Activated CD4-positive, CD25-positive, alpha-beta regulatory T cell (primary cell): Measurements from ENCODE around the gene JUP.
"Not testable (repeated sequence)": the region's sequence is repeated elsewhere in the genome, so short reads cannot be mapped to it uniquely, and the experiment has no call there.

Experiments
- DNase-seq, 4 experiments: peaks; one replicate each; lab custom pipeline; 2025; lab: John Stamatoyannopoulos, UW

JUP gene

DNA sequence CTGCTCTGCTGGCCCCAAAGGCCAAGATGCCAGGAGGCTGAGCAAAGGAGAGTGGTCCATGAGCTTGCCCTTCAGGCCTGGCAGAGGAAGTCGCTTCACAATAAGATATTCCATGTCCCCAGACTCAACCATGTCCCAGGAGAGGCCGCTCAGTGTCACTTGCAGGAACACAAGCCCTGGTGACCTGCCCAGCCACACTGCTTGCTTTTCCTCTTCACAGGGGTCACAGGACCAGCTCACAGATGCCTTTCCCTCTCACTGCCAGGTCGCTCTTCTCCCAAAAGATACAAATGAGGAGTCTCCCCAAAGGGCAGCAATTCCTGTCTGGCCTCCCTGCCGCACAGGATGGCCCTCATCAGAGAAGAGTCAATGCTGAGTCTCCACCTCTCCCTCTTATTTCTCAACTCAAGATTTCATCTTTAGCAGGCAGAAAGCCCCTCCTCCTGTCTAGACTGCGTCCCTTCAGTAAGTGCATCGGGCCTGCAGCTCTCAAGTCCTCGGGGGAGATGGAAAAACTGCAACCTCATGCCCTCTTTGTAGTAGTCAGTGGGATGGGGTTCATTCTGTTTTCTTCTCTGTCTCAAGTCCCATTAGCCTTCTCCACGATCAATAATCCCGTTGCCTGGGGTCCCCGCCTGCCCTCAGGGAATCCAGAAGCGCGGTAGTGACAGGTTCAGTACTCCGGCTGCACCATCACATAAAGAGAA is 5.0 kb downstream of the JUP start:
- no peak for DNase-seq

DNA sequence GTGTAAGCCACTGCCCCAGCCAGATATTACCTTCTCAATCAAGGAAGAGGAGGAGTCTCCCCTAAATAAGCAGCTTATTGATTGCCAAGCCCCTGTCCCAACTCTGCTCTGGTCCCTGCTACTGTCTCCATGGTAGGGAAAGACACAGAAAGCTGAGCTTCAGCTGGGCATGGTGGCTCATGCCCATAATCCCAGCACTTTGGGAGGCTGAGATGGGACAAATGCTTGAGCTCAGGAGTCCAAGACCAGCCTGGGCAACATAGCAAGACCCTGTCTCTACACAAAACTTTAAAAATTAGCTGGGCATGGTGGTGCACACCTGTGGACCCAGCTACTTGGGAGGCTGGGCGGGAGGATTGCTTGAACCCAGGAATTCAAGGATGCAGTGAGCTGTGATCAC is 6.6 kb downstream of the JUP start:
- DNase-seq = no peak

DNA sequence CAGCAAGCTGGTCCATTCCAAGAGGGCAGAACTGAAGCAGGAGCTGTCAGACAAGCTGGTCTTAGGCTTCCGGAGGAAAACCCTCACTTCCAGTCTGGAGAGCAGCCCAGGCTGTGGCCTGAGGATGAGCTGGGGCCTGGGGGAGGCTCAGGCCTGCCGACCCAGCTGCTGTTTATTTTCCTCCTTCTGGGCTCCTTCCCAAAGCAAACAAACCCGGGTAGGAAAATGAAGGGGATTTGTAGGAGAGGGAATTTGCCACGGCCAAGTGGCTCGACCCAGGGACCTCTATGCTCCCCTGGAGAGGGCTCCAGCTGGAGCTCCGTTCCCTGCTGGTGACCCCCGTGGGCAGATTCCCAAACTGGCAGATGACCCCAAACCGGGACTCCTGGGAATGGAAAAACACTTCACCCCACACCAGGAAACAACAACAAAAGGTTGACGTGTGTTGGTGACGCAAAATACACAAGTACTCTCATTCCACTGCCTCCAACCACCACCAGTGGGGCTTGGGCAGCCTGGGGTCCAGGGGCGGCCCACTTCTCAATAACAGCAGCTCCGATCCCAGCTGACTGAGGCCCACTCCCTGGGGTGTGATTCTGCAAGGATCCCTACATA is 8.8 kb downstream of the JUP start:
- no peak for DNase-seq

DNA sequence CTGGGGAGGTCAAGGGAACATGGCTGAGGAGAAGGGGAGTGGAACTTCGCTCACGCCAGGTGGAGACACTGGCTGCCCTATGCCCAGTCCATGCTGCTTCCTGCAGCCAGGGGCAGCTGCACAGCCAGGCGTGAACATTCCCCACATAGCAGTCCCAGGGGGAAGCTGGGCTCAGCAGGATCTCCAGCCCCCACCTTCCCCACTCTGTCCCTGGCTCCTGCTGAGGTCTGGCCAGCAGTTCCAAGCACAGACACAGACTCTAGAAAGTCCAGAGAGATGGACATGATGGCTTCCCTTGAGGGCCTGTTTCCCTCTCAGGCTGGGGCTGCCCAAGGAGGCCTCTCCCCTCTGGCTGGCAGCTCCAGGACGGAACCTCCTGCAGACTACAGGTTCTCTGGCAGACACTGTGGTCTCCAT is 9.3 kb downstream of the JUP start:
- no peak for DNase-seq

DNA sequence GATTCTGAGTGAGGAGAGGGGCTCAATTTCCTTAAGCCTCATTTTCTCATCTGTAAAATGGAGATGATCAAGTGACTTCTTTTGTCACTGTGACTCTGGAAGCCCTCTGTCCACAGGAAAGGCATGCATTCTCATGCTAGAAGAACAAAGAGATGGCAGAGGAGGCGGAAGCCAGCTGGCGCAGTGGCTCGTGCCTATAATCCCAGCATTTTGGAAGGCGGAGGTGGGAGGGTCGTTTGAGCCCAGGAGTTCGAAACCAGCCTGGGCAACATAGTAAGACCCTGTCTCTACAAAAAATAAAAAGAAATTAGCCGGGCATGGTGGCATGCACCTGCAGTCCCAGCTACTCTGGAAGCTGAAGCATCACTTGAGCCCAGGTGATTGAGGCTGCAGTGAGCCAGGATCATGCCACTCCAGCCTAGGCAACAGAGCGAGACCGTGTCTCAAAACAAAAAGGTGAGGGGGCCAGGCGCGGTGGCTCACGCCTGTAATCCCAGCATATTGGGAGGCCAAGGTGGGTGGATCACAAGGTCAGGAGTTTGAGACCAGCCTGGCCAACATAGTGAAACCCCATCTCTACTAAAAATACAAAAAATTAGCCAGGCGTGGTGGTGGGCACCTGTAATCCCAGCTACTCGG is 10.1 kb downstream of the JUP start:
- not testable (repeated sequence) for DNase-seq

DNA sequence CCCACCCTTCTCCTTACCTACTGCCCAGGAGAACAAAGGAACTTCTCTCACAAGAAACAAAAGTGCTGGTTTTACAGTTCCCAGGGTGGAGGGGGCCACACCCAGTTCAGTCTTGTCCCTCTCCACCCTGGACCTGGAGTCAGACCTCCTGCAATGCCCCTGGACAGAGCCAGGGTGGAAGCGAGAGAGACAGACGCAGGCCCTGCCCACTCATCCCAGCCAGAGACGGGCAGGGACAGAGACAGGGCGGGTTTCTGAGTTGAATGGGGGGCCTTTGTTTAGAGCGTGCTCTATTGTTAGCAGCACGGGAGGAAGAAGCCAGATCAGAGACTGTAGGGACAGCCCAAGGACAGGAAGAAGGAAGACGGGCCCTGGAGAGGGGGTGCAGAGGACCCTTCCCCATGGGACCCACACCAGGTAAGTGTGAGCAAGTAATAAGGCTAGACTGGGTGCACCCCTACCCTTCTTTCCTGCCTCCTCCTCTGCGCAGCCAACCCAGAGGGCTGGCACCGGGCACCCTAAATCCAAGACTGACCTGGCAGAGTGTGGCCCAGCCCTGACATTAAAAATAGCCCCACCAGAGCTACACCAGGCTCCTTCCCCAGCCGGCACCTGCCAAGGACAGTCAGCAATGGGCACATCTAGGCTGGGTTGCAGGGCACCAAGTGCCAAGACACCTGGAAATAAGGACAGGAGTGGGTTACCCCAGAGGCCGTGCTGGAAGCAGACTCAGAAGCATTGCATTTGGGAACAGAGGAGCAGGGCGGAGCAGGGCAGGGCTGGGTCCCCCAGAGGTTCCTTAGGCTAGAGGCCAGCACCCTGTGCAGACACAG is 10.9 kb downstream of the JUP start:
- no peak for DNase-seq

DNA sequence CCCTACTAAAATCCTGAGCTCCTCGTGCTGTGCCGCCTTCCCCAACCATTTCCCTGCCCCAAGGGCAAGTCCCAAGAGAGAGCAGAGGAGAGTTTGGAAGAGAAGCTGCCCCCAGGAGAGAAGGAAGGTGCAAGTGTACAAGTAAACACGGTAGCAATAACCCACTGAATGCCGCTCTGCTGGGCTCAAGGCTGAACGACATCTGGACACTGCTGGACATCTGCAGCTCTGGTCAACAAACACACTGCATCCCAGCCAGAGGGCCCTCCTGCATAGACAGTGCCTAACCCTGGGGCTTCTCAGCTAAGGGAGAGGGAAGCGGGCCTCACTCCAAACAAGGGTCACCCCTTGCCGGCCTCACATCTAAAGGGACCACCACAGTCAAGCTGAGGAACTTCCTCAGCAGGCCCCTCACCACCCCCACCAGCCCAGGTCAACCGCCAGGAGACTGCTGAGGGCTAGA is 12.7 kb downstream of the JUP start:
- no peak for DNase-seq

DNA sequence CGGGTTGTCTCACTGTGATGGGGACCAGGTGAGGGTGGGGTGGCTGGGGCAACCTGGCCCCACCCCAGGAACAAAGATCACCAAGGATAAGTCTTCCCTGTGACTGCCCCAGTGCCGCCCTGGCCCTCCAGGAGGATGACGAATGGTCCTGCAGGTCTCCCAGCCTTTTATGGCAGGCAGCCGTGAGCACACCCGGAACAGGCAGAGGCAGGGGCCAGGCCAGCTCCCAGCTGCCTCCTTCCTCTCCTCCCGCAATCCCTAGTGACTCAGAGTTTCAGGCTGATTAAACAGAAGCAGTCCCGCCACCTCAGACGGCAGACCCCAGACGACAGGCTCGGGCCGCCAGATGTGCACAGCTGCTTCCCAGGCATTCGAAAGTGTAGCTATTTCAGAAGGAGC is 13.3 kb downstream of the JUP start:
- no peak for DNase-seq

DNA sequence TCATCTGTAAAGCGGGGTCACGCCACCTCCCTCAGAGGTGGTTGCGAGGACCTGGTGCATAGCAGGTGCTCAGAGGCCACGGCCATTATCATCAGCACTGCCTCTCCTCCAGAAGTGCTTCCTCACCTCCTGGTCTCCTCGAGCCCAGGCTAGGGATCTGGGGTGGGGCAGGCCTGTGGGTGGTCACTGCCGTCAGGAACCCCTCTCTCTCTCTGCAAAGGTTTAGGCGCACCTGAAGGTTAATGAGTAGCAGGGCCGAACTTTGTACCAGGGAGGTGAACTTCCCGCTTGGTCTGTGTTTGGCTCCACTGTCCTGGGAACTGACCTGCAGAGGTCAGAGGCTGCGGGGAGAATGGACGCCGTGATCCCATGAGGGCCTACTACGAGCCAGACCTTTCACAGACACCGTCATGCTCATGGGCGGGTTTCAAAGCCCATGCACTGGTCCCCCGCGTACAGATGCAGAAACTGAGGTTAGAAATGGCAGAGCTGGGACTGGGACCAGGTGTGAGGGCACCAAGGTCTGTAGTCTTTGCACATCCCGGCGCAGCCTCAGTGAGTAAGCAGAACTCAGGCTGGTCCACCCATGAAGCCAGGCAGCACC is 13.8 kb downstream of the JUP start:
- no peak for DNase-seq

DNA sequence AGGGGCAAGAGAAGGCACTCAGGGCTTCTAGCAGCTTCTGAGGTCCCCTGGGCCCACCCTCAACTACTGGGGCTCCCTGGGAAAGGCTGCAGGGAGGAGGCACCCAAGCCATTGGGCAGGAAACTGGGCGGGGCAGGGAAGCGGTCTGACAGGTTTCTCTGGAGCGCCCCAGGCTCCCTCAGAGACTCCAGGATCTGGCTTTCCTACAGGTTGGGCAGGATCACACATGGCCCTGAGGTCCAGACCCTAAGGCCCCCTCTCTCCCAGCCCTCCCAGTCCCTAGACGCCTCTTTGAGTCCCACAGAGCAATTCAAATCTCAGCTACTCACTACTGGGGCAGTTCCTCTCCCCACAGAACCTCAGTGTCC is 14.3 kb downstream of the JUP start:
- no peak for DNase-seq

DNA sequence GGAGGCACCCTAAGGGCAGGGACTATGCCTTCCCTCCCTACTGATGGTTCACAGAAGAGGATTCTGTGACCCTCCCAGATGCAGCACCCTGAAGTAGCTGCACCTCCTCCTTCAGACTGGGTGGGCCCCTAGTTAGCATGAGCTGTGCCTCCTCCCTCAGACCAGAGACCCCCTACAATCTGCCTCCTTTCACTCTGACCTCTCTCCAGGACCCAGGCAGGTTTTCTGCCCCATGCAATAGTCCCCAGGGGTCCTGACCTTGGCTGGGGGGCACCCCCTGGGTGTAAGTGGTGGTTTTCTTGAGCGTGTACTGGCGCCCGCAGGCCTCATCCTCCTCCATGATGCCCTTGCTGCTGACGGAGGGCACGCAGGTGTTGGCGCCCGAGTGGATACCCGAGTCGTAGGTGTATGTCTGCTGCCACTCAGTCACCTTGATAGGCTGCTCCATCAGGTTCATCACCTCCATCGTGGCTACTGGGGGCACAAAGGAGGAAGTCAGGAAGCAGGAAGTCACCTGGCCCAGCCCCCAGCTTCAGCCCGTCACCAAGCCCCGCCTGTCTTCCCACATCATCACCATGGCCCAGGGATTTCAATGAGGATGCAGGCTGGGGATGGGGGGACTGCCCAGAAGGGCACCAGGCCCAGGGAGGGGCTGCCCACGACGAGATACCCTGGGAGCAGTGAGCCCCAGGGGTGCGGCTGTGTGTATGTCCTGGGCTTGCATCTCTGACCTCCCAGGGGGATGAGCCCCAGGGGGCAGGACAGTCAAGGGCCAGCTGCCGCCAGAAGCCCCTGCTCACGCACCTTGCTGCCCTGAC is 14.9 kb downstream of the JUP start:
- DNase-seq = no peak

DNA sequence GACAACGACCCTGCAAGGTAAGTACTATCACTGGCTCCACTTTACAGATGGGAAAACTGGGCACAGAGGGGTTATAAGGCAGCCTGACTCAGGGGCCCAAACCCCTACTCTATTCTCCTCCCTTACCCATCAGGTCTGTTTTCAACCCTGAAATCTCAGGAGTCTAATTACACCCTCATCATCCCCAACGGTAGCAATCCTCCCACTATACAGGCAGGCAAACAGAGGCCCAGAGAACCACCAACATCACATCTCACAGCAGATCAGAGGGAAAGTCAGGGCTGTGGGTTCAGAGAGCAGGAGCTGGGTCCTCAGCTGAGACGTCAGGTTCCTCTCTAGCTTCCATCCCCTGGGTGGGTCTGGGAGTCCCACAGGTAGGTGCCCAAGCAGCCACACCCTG is 16.5 kb downstream of the JUP start:
- no peak for DNase-seq

DNA sequence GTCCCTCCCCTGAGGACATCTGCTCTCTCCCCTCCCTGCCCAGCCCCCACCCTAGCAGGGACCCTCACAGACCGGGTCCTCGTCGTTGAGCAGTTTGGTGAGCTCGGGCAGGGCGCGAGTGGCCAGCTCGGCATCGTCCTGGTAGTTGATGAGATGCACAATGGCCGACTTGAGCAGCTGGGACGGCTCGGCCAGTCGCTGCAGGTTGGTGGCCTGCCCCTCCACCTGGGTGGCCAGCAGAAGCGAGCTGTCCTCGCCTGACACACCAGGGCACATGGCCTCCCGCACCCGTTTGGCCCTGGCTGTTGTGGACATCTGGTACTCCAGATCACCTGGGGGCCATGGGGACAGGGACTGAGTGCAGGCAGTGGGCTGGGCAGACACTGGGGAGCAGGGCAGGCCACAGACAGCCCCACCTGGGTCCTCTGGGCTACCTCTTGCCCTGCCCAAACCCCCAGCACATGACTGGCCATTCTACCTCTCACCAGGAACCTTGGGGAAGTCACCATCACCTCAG is 17.1 kb downstream of the JUP start:
- DNase-seq = no peak

DNA sequence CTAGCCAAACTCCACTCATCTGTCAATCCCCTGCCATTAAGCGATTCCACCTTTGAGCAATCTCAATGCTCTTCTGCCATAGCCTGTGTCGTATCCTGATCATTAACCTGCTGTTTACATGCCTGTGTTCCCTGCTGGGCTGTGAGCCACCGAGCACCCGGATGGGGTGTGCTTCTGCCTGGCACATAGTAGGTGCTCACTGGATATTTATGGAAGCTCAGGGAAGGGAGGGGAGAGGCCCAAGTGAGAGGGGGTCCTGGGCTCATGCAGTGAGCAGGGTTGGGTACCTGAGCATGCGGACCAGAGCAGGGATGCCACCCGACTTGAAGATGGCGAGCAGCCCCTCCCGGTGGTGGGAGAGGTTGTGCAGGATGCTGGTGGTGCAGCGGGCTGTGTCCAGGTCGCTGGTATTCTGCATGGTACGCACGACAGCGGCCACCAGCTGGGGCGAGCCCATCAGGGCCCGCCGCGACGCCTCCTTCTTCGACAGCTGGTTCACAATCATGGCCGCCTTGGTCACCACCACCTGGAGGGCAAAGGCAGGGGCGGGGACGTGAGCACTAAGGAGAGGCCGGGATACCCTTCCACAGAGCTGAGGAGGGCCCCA is 17.7 kb downstream of the JUP start:
- DNase-seq = no peak

DNA sequence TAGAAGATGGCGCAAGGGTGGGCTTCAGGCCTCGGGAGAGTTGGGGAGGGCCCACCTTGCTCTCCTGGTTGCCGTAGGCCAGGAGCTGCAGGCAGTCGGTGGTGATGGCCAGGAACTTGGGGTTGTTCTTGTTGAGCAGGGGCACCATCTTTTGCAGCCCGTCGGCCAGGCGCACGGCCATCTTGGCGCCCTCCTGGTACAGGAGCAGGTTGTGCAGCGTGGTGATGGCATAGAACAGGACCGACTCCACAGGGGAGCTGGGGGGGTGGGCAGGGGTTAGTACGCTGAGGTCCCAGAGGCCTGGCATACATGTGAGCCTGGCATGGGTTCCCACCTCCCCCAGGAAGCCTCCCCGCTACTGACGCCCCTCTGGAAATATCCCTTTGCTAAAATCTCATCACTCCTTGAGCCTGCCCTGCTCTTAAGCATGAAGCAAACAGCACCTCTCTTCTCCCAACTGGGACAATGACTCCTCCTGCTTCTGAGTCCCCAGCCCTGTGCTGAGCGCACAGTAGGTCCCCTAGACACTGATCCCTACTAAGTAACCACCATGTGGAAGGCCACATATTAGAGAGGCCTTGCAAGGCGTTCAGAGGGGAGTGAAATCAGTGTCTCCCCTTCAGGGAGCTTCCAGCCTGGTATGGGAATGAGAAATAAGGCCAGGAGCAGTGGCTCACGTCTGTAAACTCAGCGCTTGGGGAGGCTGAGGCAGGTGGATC is 19.0 kb downstream of the JUP start:
- DNase-seq = no peak

DNA sequence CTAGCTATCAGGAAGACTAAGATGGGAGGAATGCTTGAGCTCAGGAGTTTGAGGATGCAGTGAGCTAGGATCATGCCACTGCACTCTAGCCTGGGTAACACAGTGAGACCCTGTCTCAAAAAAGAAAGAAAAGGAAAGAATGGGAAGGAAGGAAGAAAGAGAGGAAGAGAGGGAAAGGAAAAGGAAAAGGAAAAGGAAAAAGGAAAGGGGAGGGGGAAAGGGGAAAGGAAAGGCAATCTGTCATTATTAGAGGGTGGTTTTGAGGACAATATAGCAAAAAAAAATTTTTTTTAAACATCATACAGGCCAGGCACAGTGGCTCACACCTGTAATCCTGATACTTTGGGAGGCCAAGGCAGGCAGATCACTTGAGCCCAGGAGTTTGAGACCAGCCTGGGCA is 20.4 kb downstream of the JUP start:
- no peak for DNase-seq

DNA sequence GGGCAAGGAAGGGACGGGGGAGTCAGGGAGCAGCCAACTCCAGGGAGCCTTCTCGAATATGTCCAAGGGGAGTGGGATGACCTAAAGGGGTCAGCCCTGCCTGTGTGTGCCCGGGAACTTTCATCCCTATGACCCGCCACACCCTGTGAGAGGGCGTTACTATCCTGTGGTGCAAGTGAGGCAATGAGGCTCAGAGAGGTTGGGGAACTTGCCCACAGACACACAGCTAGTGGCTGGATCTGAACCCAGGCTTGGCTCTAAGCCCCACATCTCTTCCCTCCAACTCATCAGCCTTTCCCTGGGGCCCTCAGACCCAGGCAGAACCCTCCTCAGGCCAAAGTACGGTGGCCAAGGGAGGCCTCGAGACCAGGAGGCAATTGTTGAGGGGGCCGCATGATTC is 23.2 kb downstream of the JUP start:
- no peak for DNase-seq

DNA sequence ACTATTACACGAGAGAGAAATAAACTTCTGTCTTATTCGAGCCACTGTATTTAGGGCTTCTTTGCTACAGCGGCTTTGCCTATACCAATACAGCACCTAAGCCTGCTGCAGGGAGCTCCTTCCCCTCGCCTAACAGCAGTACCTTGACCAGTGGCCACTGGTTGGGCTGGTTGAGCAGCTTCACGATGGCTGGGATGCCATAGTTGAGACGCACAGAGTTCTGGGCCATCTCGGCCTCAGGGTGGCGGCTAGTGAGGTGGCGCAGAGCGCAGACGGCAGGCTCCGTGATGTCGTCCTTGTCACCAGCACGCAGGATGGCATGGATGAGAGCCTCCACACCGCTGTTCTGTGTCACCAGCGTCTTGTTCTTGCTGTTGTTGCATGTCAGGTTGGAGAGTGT is 23.7 kb downstream of the JUP start:
- DNase-seq = no peak

DNA sequence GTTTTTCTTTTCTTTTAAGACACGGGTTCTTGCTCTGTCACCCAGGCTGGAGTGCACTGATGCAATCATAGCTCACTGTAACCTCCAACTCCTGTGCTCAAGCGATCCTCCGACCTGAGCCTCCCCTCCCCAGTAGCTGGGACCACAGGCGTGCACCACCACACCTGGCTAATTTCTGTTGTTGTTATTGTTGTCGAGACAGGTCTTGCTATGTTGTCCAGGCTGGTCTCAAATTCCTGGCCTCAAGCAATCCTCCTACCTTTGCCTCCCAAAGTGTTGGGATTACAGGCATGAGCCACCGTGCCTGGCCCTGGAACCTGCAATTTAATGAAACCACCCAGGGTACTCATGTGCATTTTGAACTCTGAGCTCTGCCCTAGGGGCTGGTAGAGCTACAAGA is 24.1 kb downstream of the JUP start:
- DNase-seq = no peak

DNA sequence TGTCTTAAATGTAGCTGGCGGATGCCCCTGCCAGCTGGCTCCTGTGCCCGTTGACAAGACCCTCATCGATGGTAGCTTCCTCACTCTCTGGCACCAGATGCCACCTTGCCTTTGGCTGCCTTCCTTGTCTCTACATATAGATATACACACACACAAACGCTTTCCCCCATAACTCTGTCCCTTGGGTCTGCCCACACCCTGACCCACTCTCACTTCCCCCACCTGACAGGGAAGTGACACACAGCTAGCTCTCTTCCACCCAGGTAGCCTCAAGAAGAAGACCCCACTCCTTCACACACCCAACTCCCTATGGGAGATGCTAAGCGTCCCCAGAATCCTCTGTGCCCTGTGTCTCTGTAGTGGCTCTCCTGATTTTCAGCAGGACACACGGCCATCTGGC is 25.6 kb downstream of the JUP start:
- no peak for DNase-seq
